GM19035 (cell line): ENCODE measurements around the gene PSMD7.

Source experiments
- ATAC-seq: cut with Tn5 transposase; IDR thresholded peaks from one replicate; pipeline ENCODE4 v1.9.1; 2021; ENCODE audit not compliant: unreplicated experiment

PSMD7 gene

GRCh38 chr16:74296432-74297144, at the start of gene PSMD7:
Gene PSMD7, plus strand, starts transcription at chr16:74296814. Its CDS starts 101 bp downstream, at chr16:74296915.
- ATAC-seq, result peak; percentile 95

GRCh38 chr16:74249254-74249653, 47.4 kb upstream of the PSMD7 start:
- no peak for ATAC-seq

GRCh38 chr16:74249846-74250245, 46.8 kb upstream of the PSMD7 start:
- no peak for ATAC-seq

GRCh38 chr16:74252329-74252728, 44.3 kb upstream of the PSMD7 start:
- ATAC-seq, result no peak

GRCh38 chr16:74253161-74253938, 43.3 kb upstream of the PSMD7 start:
- no peak for ATAC-seq

GRCh38 chr16:74257061-74257460, 39.6 kb upstream of the PSMD7 start:
- peak; percentile 67 for ATAC-seq

DNA sequence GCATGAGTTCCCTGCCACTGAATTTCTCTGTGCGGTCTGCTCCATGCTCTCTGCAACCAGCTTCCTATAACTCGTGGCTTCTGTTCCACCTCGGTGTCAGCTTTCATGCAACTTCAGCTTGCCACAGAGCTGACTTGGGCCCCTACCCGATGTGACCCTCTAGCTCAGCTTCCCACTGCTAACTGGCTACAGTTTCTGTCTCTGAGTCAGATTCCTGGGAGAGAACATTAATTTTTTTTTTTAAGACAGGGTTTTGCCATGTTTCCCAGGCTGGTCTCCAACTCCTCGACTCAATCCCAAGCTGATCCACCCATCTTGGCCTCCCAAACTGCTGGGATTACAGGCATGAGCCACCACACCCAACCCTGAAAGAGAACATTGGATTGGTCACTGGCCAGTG, 35.5 kb upstream of the PSMD7 start:
- ATAC-seq, result no peak

- no peak for ATAC-seq
Measured at GRCh38 chr16:74264811-74265210, 31.8 kb upstream of the PSMD7 start.

DNA sequence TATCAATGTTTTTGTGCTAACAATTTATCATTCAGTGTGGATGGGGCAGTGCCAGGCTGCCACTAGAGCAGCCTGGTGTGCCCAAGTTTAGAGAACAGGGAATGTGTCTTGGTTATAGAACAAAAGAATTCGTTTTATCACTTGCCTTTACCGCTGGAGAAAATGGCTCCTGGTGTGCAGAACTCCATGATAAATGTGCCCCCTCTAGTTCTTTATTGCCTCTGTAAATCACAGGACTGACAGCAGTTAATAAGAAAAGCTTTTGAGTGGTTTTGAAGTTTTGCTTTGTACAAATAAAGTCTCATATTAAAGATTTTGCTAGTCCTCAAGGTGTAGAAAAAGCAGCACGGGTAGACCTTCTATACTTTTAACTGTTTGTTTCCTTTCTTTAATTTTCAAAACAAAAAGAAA, 28.2 kb upstream of the PSMD7 start:
- no peak for ATAC-seq

GRCh38 chr16:74271872-74272271, 24.7 kb upstream of the PSMD7 start:
- no peak for ATAC-seq

DNA sequence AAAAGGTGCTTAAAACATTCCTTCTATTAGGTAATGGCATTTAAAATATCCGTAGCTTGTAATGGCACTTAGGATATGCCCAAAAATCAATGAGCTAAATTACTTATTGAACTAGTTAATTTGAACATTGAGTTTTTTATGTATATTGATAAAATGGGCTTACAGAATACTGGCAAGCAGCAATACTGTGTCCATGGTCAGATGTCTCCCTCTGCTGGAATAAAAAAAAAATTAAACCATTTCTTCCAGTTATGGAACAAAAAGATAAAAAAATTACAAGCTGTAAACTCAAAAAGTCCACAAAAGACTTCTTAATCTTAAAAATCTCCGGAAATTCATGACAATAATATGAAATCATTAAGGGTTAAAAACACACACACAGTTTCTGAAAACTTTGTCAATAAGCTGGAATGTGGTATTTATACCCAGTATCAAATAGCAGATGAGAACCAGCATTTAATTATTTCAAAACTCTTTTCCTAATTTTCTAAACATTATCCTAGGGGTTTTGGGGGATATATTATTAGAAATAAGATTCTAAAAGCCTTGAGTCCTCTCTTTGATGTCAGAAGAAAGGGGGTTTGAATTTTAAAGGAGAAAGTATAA, 21.5 kb upstream of the PSMD7 start:
- ATAC-seq, result no peak

DNA sequence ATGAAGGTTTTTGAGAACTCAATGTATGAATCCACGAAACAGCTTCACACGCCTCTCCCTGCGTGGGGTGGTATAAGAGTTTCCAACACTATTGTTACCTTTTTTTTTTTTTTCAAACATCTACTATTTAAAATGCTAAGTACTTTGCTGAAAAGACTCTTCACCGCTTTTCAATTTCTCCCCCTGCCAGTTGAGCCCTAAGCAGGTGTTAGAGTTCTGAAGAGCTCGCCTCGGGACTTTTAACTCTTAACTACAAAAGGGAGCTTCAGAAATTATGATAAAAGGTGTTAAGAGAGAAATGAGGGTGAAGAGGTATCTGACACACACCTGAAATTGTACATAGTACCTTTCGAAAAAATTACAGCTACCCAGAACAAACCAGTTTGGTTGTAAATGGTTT, 20.9 kb upstream of the PSMD7 start:
- no peak for ATAC-seq

DNA sequence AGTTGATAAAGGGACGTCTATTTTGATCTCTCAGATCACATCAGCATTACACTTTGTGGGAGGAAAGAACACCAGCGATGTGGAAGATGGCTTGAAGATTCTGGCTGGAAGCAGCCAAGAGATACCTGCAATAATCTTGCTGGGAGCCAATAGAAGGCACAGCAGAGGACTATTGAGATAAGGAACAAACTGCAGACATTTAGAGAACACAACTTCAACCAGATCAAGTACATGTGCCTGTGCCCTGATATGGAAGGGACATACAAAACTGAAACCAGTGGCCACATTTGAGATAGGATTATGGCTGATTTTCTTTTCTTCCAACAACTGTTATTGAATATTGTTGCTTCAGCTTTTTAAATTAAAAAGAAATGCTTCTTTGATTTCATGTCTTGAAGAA, 18.6 kb upstream of the PSMD7 start:
- no peak for ATAC-seq

- ATAC-seq, result no peak
Measured at GRCh38 chr16:74279266-74279665, 17.3 kb upstream of the PSMD7 start.

- no peak for ATAC-seq
Measured at GRCh38 chr16:74279805-74280204, 16.8 kb upstream of the PSMD7 start.

- ATAC-seq, result no peak
Measured at GRCh38 chr16:74280448-74280847, 16.2 kb upstream of the PSMD7 start.

DNA sequence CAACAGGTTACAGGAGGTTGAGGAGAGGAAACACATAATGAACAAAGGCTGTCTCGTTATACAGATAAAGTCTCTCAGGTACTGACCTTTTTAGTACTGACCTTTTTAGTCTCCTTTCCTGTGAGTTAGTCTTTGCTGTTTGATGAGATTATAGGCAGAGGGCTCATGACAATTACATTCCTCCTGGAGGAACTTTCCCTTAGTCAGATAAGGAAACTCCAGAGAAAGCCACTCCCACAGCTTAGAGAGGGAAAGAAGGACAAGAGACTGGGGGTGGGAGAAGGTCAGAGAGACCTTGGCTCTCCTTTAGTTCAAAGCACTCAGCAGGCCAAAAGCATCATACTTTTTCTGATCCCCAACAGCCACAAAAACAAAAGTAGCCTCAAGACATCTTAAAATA, 15.3 kb upstream of the PSMD7 start:
- no peak for ATAC-seq

DNA sequence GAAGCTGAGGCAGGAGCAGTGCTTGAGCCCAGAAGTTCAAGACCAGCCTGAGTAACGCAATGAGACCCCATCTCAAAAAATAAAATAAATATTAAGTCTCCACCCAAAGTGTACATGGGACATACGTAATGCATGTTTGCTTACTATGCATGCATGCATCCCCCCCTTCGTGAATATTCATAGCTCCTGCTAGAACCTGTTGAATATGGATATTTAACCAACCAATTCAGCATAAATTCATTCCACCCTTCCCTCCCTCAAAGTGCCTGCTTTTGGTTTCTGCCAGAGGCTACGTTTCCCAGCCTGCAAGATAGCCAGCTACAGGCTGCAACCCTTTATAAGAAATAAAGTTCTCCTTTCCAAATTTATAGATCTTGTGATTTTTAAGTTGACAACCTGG, 12.9 kb upstream of the PSMD7 start:
- ATAC-seq, result no peak

DNA sequence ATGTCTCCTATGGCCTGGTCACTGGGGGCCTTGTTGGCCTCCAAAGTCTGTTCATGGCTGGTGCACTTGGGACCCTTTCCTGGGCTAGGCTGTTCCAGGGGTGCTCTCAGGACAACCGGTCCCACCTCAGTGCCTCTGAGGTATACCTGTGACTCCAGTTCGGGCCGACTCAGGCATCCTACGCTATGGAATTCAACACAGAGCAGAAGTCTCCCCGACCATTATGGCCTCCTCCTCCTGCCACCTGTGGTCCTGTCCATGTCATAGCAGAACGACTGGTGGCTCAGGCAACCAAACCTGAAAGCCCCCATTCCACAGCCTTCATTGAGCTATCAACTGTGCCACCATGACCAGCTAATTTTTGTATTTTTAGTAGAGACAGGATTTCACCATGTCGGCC, 8.5 kb upstream of the PSMD7 start:
- no peak for ATAC-seq

GRCh38 chr16:74290356-74290755, 6.3 kb upstream of the PSMD7 start:
- no peak for ATAC-seq

GRCh38 chr16:74291176-74291575, 5.4 kb upstream of the PSMD7 start:
- ATAC-seq, result no peak

DNA sequence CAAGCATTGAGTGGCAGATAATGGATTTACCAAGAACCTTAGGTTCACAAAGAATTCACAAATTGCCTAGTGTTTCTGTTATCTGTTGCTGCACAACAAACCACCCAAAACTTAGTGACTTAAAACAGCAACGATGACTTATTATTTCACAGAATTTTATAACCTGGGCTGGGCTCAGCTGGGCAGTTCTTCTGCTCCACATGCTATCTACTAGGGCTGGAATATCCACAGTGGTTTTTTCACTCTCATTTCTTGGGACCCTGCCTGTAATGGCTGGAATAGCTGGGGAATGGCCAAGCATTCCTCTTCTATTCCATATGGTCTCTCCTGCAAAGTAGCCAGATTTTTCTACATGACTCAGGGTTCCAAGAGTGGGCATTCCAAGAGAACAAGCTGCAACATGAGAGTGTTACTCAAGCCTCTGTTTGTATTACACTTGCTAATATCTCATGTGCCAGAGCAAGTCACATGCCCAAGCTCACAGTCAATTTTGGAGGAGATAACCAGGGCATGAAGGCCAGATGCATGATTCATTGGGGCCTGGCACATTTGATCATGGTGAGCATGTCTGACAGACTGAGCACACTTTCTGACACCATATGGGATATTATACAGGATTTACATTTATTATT, 4.9 kb upstream of the PSMD7 start:
- no peak for ATAC-seq
